Measurements from ENCODE around the gene ROM1.

Gene ROM1

DNA sequence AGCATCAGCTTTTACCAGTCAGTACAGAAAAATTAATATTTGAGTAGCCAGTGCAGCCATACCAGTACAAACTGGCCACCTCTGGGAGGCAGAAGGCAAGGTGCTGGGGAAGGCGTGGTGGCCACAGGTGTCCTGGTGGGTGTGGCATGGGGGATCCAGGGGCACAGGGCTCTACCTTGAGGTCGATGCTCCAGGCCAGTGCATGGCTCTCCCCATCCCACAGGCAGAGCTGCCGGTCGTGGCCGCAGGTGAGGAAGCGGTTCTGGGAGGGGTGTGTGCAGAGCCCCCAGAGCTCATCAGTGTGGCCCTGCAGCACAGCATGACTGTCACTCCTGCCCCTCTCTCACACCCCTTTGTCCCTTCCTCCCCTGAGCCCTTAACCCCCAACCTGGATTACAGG, 7.6 kb upstream of the ROM1 start:
- WGBS: 90% methylated on average over 6 of the region's 6 CpGs

DNA sequence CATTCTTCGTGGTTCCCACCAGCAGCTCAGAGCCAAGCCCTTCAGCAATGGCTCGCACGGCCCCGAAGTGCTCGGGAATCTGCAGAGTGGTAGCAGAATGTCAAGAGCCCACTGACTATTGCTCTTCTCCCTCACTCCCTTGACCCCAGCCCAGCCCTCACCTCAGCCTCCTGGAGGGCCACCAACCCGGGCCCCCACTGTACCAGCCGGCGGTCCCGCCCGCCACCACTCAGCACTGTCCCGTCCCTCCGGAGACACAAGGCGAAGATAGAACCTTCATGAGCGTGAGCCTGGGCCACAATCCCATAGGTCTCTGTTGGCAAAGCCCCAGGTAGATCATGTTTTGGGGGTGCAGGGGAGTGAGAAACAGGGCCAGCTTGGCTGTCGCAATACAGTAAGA, 7.2 kb upstream of the ROM1 start:
- no peak overlapping the region for H4K91ac ChIP-seq (ENCODE audit: low read length)
- no peak overlapping the region for H3K9ac ChIP-seq (ENCODE audit: low read length)
- no peak overlapping the region for H3K18ac ChIP-seq (ENCODE audit: low read depth in 1 of 2, low read length in 2 of 2)
- H3K9me3 ChIP-seq (ENCODE audit: control insufficient read depth, low read length): no peaks in the 10 kb centered on the region
- H3K4ac ChIP-seq (ENCODE audit: low read depth in 1 of 2, low read length in 2 of 2): no peak overlapping the region
- H3K4me2 ChIP-seq (ENCODE audit: low read length, poor library complexity, severe bottlenecking): no peak overlapping the region
- DNase-seq: no peak
- peaks cover 21% of the 10 kb centered on the region for H3K79me1 ChIP-seq (replicated peaks; ENCODE audit: low read length, poor library complexity, severe bottlenecking)
- no peaks in the 10 kb centered on the region for H3K27me3 ChIP-seq (ENCODE audit: control insufficient read depth in 1 of 2, insufficient read depth in 1 of 2, low read length in 2 of 2)
- peaks cover 13% of the 10 kb centered on the region for H3K4me1 ChIP-seq (ENCODE audit: control insufficient read depth, insufficient read depth, low read depth, low read length)
- peaks cover 60 to 70% of the 10 kb centered on the region in 2 experiments for H3K36me3 ChIP-seq (ENCODE audit: control insufficient read depth in 1 of 2, insufficient read depth in 2 of 2, low read depth in 1 of 2, low read length in 2 of 2)
- H3K23ac ChIP-seq (ENCODE audit: low read length in 2 of 2): no peak overlapping the region
- no peak overlapping the region for H2AK5ac ChIP-seq (ENCODE audit: low read length, severe bottlenecking)
- H2BK120ac ChIP-seq (ENCODE audit: low read depth, low read length): no peak overlapping the region
- no peak overlapping the region for H2BK5ac ChIP-seq (ENCODE audit: low read depth, low read length, poor library complexity, severe bottlenecking)
- H4K8ac ChIP-seq (ENCODE audit: low read length): no peak overlapping the region
- no peak overlapping the region for H3K27ac ChIP-seq (ENCODE audit: low read length, poor library complexity, severe bottlenecking)
- no peak overlapping the region for H3K4me3 ChIP-seq (ENCODE audit: insufficient read depth in 1 of 2, low read depth in 1 of 2, low read length in 2 of 2)
- WGBS: 95% methylated on average over 15 of the region's 15 CpGs
- H2AFZ ChIP-seq (ENCODE audit: low read depth, low read length): no peak overlapping the region
- no peak overlapping the region for H3K14ac ChIP-seq (ENCODE audit: low read length in 2 of 2)
- H2BK15ac ChIP-seq (ENCODE audit: low read depth, poor library complexity, severe bottlenecking): no peak overlapping the region
- no peak overlapping the region for H2BK12ac ChIP-seq (ENCODE audit: low read length in 2 of 2)

More for the DNA sequence above, 7.6 kb upstream of the ROM1 start:
- no peak overlapping the region for H3K9ac ChIP-seq (ENCODE audit: low read length)
- no peak overlapping the region for H2BK12ac ChIP-seq (ENCODE audit: low read length in 2 of 2)
- DNase-seq: no peak
- H3K27me3 ChIP-seq (ENCODE audit: control insufficient read depth in 1 of 2, insufficient read depth in 1 of 2, low read length in 2 of 2): no peaks in the 10 kb centered on the region
- no peak overlapping the region for H3K4me2 ChIP-seq (ENCODE audit: low read length, poor library complexity, severe bottlenecking)
- H2BK120ac ChIP-seq (ENCODE audit: low read depth, low read length): no peak overlapping the region
- H2BK5ac ChIP-seq (ENCODE audit: low read depth, low read length, poor library complexity, severe bottlenecking): no peak overlapping the region
- H3K4me3 ChIP-seq (ENCODE audit: insufficient read depth in 1 of 2, low read depth in 1 of 2, low read length in 2 of 2): no peak overlapping the region
- no peak overlapping the region for H4K91ac ChIP-seq (ENCODE audit: low read length)
- H4K8ac ChIP-seq (ENCODE audit: low read length): no peak overlapping the region
- no peak overlapping the region for H3K4ac ChIP-seq (ENCODE audit: low read depth in 1 of 2, low read length in 2 of 2)
- H3K79me1 ChIP-seq (replicated peaks; ENCODE audit: low read length, poor library complexity, severe bottlenecking): peaks cover 18% of the 10 kb centered on the region
- no peak overlapping the region for H3K18ac ChIP-seq (ENCODE audit: low read depth in 1 of 2, low read length in 2 of 2)
- no peak overlapping the region for H2AK5ac ChIP-seq (ENCODE audit: low read length, severe bottlenecking)
- H3K27ac ChIP-seq (ENCODE audit: low read length, poor library complexity, severe bottlenecking): no peak overlapping the region
- peaks cover 13% of the 10 kb centered on the region for H3K4me1 ChIP-seq (ENCODE audit: control insufficient read depth, insufficient read depth, low read depth, low read length)
- H3K36me3 ChIP-seq (ENCODE audit: control insufficient read depth in 1 of 2, insufficient read depth in 2 of 2, low read depth in 1 of 2, low read length in 2 of 2): peaks cover 56 to 66% of the 10 kb centered on the region in 2 experiments
- H2AFZ ChIP-seq (ENCODE audit: low read depth, low read length): no peak overlapping the region
- H3K9me3 ChIP-seq (ENCODE audit: control insufficient read depth, low read length): no peaks in the 10 kb centered on the region
- H2BK15ac ChIP-seq (ENCODE audit: low read depth, poor library complexity, severe bottlenecking): no peak overlapping the region
- H3K14ac ChIP-seq (ENCODE audit: low read length in 2 of 2): no peak overlapping the region
- no peak overlapping the region for H3K23ac ChIP-seq (ENCODE audit: low read length in 2 of 2)

DNA sequence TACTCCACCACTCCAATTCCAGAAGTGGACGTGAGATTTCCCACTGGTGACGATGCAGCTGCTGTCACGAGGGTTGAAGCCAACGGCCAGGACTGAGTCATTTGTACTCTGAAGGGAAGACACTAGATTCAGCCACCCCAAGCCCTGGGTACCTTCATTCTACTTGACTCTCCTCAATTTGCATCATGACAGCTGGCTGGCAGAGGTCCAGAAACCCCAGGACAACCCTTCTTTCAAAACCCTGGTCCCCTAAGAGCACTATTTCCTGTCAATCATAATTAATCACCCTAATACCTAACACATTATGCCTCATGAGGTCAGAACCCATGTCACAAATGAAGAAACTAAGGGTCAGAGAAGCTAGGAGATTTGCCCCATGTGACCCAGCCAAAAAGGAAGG, 5.3 kb upstream of the ROM1 start:
- H3K4me1 ChIP-seq (ENCODE audit: control insufficient read depth, insufficient read depth, low read depth, low read length): peaks cover 13% of the 10 kb centered on the region
- no peaks in the 10 kb centered on the region for H3K9me3 ChIP-seq (ENCODE audit: control insufficient read depth, low read length)
- 76% methylated on average over 4 of the region's 4 CpGs for WGBS

DNA sequence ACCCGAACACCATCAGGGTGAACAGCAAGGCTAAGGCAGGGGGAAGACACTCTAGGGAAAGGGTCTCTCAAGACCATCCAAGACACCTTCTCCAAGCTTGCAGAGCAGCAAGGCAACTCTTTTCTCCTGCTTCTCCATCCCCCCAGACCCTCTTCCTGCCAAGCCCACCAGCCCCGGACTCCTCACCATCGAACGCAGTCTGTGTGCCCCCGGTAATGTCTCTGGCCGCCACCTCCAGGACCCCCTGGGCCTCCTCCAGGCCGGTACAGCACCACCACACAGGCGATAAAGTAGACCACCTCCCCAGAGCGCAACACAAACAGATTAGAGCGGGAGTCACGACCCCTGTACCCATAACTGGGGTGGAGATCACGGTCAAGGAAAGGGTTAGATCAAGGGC, 4.3 kb upstream of the ROM1 start:
- Histone ChIP-seq H3K79me1 (replicated peaks; ENCODE audit: low read length, poor library complexity, severe bottlenecking) (peaks cover 25% of the 10 kb centered on the region), H3K9me3 (ENCODE audit: control insufficient read depth, low read length) (no peaks in the 10 kb centered on the region), H2BK15ac (ENCODE audit: low read depth, poor library complexity, severe bottlenecking) (no peak overlapping the region), H3K4me2 (ENCODE audit: low read length, poor library complexity, severe bottlenecking) (no peak overlapping the region), H2AFZ (ENCODE audit: low read depth, low read length) (no peak overlapping the region), H3K4ac (ENCODE audit: low read depth in 1 of 2, low read length in 2 of 2) (no peak overlapping the region), H3K9ac (ENCODE audit: low read length) (no peak overlapping the region), H3K23ac (ENCODE audit: low read length in 2 of 2) (no peak overlapping the region), H3K36me3 (ENCODE audit: control insufficient read depth in 1 of 2, insufficient read depth in 2 of 2, low read depth in 1 of 2, low read length in 2 of 2) (peaks cover 51 to 66% of the 10 kb centered on the region in 2 experiments), H3K27me3 (ENCODE audit: control insufficient read depth in 1 of 2, insufficient read depth in 1 of 2, low read length in 2 of 2) (no peaks in the 10 kb centered on the region), H3K18ac (ENCODE audit: low read depth in 1 of 2, low read length in 2 of 2) (no peak overlapping the region), H3K4me3 (ENCODE audit: insufficient read depth in 1 of 2, low read depth in 1 of 2, low read length in 2 of 2) (no peak overlapping the region), H2BK12ac (ENCODE audit: low read length in 2 of 2) (no peak overlapping the region), H2BK120ac (ENCODE audit: low read depth, low read length) (no peak overlapping the region), H2BK5ac (ENCODE audit: low read depth, low read length, poor library complexity, severe bottlenecking) (no peak overlapping the region), H3K4me1 (ENCODE audit: control insufficient read depth, insufficient read depth, low read depth, low read length) (peaks cover 19% of the 10 kb centered on the region), H3K14ac (ENCODE audit: low read length in 2 of 2) (no peak overlapping the region), H4K8ac (ENCODE audit: low read length) (no peak overlapping the region), H4K91ac (ENCODE audit: low read length) (no peak overlapping the region), H3K27ac (ENCODE audit: low read length, poor library complexity, severe bottlenecking) (no peak overlapping the region), H2AK5ac (ENCODE audit: low read length, severe bottlenecking) (no peak overlapping the region)
- 97% methylated on average over 12 of the region's 12 CpGs for WGBS
- DNase-seq: no peak

More for the DNA sequence above, 5.3 kb upstream of the ROM1 start:
- no peak overlapping the region for H3K23ac ChIP-seq (ENCODE audit: low read length in 2 of 2)
- H3K4me2 ChIP-seq (ENCODE audit: low read length, poor library complexity, severe bottlenecking): no peak overlapping the region
- no peak overlapping the region for H3K4ac ChIP-seq (ENCODE audit: low read depth in 1 of 2, low read length in 2 of 2)
- H2BK12ac ChIP-seq (ENCODE audit: low read length in 2 of 2): no peak overlapping the region
- no peak overlapping the region for H2BK5ac ChIP-seq (ENCODE audit: low read depth, low read length, poor library complexity, severe bottlenecking)
- H3K18ac ChIP-seq (ENCODE audit: low read depth in 1 of 2, low read length in 2 of 2): no peak overlapping the region
- no peak overlapping the region for H2BK15ac ChIP-seq (ENCODE audit: low read depth, poor library complexity, severe bottlenecking)
- H3K27me3 ChIP-seq (ENCODE audit: control insufficient read depth in 1 of 2, insufficient read depth in 1 of 2, low read length in 2 of 2): no peaks in the 10 kb centered on the region
- no peak overlapping the region for H4K8ac ChIP-seq (ENCODE audit: low read length)
- no peak overlapping the region for H2AFZ ChIP-seq (ENCODE audit: low read depth, low read length)
- no peak overlapping the region for H4K91ac ChIP-seq (ENCODE audit: low read length)
- H3K79me1 ChIP-seq (replicated peaks; ENCODE audit: low read length, poor library complexity, severe bottlenecking): peaks cover 25% of the 10 kb centered on the region
- H2BK120ac ChIP-seq (ENCODE audit: low read depth, low read length): no peak overlapping the region
- peaks cover 59 to 70% of the 10 kb centered on the region in 2 experiments for H3K36me3 ChIP-seq (ENCODE audit: control insufficient read depth in 1 of 2, insufficient read depth in 2 of 2, low read depth in 1 of 2, low read length in 2 of 2)
- no peak overlapping the region for H3K9ac ChIP-seq (ENCODE audit: low read length)
- no peak overlapping the region for H3K4me3 ChIP-seq (ENCODE audit: insufficient read depth in 1 of 2, low read depth in 1 of 2, low read length in 2 of 2)
- no peak overlapping the region for H3K27ac ChIP-seq (ENCODE audit: low read length, poor library complexity, severe bottlenecking)
- DNase-seq: no peak
- H3K14ac ChIP-seq (ENCODE audit: low read length in 2 of 2): no peak overlapping the region
- H2AK5ac ChIP-seq (ENCODE audit: low read length, severe bottlenecking): no peak overlapping the region

All from mesenchymal stem cell (in vitro differentiated cells and primary cell).